HFFc6 (cell line): Measurements from ENCODE around the gene CD2AP. TPM values are rescaled to one million over a fixed set of nuclear protein-coding genes. Genes with fewer than 3 reads are reported as not detected.
"Not testable (repeated sequence)": the region's sequence is repeated elsewhere in the genome, so short reads cannot be mapped to it uniquely, and the experiment has no call there.

Experiments used
- DNase-seq: peaks from one replicate; pipeline ENCODE4 v3.0.0-alpha.2; 2018
- H3K27ac Mint-ChIP-seq: 2 replicates; pipeline ENCODE4 v1.8.0; 2020; ENCODE audit warnings: mild to moderate bottlenecking, mixed read lengths
- H3K27me3 Mint-ChIP-seq: 2 replicates; pipeline ENCODE4 v1.8.0; 2021; ENCODE audit warnings: mild to moderate bottlenecking, moderate library complexity, mixed read lengths; ENCODE audit not compliant: insufficient read depth
- H3K36me3 Mint-ChIP-seq: 2 replicates; pipeline ENCODE4 v1.8.0; 2021; ENCODE audit warnings: low read depth, mixed read lengths
- H3K4me1 Mint-ChIP-seq: 2 replicates; pipeline ENCODE4 v1.8.0; 2020; ENCODE audit warnings: low read depth, mixed read lengths
- H3K4me3 Mint-ChIP-seq: 2 replicates; pipeline ENCODE4 v1.8.0; 2020; ENCODE audit warnings: mild to moderate bottlenecking, moderate library complexity, mixed read lengths
- H3K9me3 Mint-ChIP-seq: 2 replicates; pipeline ENCODE4 v1.8.0; 2020; ENCODE audit warnings: mild to moderate bottlenecking, mixed read lengths
- CTCF ChIP-seq: fragments of 200-600 bp; sonication (generic); IDR thresholded peaks from 2 replicates; pipeline ENCODE4 v1.5.0; 2021; ENCODE audit warnings: antibody characterized with exemption, mild to moderate bottlenecking
- total RNA-seq, 6 experiments: library from RNA; stranded (reverse); fragmentation: NEBNext Ultra II Directional; extraction: Animal tissue kit (Norgen Biotek cat#: 25700); gene quantifications; 2 replicates in 1 of 6; 3 replicates in 5 of 6; pipeline ENCODE4 v1.2.3, GENCODE V29; 2021

Gene CD2AP
- total RNA-seq, 6 experiments from 2014 or later, result 18.1 to 23.0 (median 20.9) TPM

DNA sequence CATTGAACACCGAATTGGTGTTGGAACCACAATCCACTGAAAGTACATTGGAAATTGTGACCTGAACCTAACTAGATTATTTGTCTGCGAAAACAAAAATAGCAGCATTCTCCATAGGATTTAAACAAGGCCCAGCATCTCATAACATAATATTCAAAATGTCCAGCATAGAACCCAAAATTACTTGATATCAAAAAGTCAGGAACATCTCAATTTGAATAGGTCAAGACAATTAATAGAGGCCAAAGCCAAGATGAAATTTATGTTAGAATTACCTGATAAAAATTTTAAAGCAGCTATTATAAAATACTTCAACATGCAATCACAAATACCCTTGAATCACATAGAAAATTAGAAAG lies 42.4 kb upstream of the CD2AP start:
- Mint-ChIP-seq H3K27me3 (peaks cover 4% of the 10 kb centered on the region), H3K27ac (no peak overlapping the region), H3K4me1 (no peaks in the 10 kb centered on the region), H3K4me3 (no peak overlapping the region), H3K9me3 (no peaks in the 10 kb centered on the region), H3K36me3 (no peaks in the 10 kb centered on the region)
- no peak for DNase-seq
- no peak for TF ChIP-seq CTCF

- Mint-ChIP-seq H3K9me3 (no peaks in the 10 kb centered on the region), H3K27me3 (peaks cover 4% of the 10 kb centered on the region), H3K4me3 (no peak overlapping the region), H3K4me1 (no peaks in the 10 kb centered on the region), H3K36me3 (no peaks in the 10 kb centered on the region), H3K27ac (no peak overlapping the region)
- DNase-seq, result no peak
- TF ChIP-seq CTCF, result no peak
Measured at GRCh38 chr6:47437592-47437991, 40.0 kb upstream of the CD2AP start.

DNA sequence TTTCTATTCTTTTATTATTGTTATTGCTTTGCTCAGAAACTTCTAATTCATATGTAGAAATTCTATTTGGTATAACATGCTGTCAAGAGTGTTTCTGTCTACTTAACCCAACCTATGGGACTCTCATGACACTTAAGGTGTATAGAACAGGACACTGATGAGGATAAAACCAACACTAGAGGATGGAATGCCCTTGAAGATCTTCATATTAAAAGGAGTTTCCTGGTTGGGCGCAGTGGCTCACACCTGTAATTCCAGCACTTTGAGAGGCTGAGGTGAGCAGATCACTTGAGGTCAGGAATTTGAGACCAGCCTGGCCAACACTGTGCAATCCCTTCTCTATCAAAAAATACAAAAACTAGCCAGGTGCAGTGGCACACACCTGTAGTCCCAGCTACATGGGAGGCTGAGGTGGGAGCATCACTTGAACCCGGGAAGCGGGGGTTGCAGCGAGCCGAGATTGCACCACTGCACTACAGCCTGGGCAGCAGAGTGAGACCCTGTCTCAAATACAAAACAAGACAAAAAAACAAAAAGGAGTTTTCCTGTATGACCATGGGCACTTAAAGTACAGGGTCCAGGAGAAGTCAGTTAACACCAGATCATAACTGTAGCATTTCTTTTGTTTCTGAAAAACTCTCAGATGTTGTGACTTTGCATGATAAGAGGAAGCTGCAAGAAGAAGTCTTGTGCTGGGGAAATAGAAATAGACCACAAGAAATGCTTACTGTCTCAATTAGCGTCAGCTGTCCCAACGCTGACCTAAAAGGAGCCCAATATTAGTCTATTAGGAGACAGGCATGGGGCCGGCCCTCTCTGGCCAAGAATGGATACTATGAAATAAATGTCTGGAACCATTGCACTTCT lies 38.9 kb upstream of the CD2AP start:
- H3K36me3 Mint-ChIP-seq, result no peaks in the 10 kb centered on the region
- H3K4me3 Mint-ChIP-seq, result no peak overlapping the region
- H3K4me1 Mint-ChIP-seq, result no peaks in the 10 kb centered on the region
- H3K27me3 Mint-ChIP-seq, result peaks cover 4% of the 10 kb centered on the region; the same call in 1 of the 2 replicates
- H3K9me3 Mint-ChIP-seq, result no peaks in the 10 kb centered on the region
- no peak overlapping the region for H3K27ac Mint-ChIP-seq
- no peak for DNase-seq
- TF ChIP-seq CTCF, result no peak

- DNase-seq, result no peak
- Mint-ChIP-seq H3K27me3 (peaks cover 4% of the 10 kb centered on the region; the same call in 1 of the 2 replicates), H3K36me3 (no peaks in the 10 kb centered on the region), H3K4me1 (no peaks in the 10 kb centered on the region), H3K4me3 (no peak overlapping the region), H3K9me3 (no peaks in the 10 kb centered on the region), H3K27ac (no peak overlapping the region)
- TF ChIP-seq CTCF, result no peak
Measured at GRCh38 chr6:47439348-47439668, 38.3 kb upstream of the CD2AP start.

GRCh38 chr6:47440719-47441118 lies 36.9 kb upstream of the CD2AP start:
- DNase-seq, result no peak

GRCh38 chr6:47444964-47445363 lies 32.6 kb upstream of the CD2AP start:
- H3K27me3 Mint-ChIP-seq, H3K4me1 Mint-ChIP-seq, H3K4me3 Mint-ChIP-seq, H3K9me3 Mint-ChIP-seq, H3K36me3 Mint-ChIP-seq, H3K27ac Mint-ChIP-seq, DNase-seq: not testable (repeated sequence)

More at GRCh38 chr6:47440719-47441118, 36.9 kb upstream of the CD2AP start:
- TF ChIP-seq CTCF, result no peak
- peaks cover 2% of the 10 kb centered on the region; the same call in 1 of the 2 replicates for H3K27me3 Mint-ChIP-seq
- H3K4me1 Mint-ChIP-seq, result no peaks in the 10 kb centered on the region
- H3K9me3 Mint-ChIP-seq, result no peaks in the 10 kb centered on the region
- H3K36me3 Mint-ChIP-seq, result no peaks in the 10 kb centered on the region
- H3K27ac Mint-ChIP-seq, result no peak overlapping the region
- H3K4me3 Mint-ChIP-seq, result no peak overlapping the region
